Stimulated activated CD4-positive, alpha-beta T cell treated with anti-CD3 and anti-CD28 coated beads, TNF-alpha, amount 100 ng/mL, for 4 hours (primary cell): Measurements from ENCODE around the gene EPG5.

Experiments used
- DNase-seq, 3 experiments: peaks; one replicate each; pipeline ENCODE4 v3.0.0-alpha.2; 2020; ENCODE audit warnings: low read depth in 3 of 3

The EPG5 gene

DNA sequence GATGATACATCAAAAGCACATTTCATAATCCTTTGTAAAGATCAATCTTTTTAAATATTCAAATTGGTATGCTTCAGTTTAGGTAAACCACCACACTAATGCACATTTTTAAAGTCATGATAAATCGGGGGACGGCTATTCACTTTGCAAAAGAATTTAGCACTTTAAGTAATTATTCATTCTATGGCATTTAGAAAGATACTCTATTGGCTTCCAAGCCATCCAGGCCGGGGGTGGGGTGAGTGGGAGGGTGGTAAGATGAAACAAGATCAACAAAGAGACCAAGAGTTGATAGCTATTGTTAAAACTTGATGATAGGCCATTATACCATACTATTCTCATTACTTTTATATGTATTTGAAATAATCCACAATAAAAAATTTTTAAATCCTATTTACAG lies 41.0 kb downstream of the EPG5 start:
- no peak for DNase-seq

- no peak for DNase-seq
These were observed 44.0 kb downstream of the EPG5 start for GRCh38 chr18:45923138-45923537.

DNA sequence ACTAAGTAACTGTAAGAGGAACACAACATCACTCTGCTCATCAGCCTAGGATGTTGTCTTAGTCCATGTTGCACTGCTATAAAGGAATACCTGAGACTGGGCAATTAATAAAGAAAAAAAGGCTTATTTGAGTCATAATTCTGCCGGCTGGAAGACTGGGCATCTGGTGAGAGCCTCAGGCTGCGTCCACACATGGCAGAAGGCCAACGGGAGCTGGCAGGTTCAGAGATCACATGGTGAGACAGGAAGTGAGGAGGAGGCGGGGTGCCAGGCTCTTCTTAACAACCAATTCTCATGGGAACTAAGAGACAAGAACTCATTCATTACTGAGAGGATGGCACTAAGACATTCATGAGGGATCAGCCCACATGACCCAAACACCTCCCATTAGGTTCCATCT lies 46.8 kb downstream of the EPG5 start:
- DNase-seq = no peak

DNA sequence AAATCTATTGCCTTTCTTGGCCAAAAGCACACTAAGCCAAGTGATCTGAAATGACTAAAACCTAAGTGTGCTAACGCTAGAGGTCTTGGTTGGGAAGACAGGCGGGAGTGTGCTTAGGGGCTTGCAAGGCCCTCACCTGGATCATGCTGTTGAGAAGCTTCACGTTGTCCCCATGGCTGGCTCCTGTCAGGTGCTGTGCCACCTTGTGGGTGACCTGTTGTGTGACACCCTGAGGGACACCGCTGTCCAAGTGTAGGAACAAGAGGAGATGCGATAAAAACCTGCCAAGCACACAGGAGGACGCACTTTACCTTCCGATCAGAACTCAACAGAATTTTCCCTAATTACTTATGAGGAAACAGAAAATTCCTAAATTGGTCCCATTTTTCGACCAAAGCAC lies 50.8 kb downstream of the EPG5 start:
- no peak for DNase-seq

- DNase-seq = no peak
These were observed 53.9 kb downstream of the EPG5 start for GRCh38 chr18:45913276-45913675.

DNA sequence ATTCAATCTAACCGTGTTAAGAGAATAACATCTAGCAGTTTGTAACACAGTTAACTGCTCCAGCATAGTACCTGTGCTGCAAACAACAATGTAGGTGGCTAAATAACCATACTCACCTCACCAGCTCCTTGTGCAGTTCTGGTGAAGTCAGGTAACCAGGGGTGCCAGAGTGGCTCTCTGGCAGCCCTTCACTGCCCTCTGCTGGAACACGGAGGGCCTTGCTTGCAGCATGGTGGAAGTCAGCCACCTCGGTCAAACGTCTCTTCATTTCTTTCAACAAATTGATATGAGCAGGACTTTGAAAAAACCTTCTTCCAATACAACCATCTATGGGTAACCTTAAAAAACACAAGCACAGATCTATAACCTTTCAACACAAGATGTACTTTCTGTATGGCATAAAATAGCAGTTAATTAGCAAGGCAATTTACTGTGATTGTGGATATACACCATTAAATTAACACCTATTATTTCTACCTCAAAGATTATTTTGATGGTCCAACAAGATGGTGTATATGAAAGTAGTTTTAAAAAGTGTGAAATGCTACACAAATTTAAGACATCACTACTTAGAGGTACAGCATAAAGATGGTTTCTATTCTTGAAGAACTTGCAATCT lies 56.6 kb downstream of the EPG5 start:
- DNase-seq = peak; percentile 24 to 32 (median 29)

DNA sequence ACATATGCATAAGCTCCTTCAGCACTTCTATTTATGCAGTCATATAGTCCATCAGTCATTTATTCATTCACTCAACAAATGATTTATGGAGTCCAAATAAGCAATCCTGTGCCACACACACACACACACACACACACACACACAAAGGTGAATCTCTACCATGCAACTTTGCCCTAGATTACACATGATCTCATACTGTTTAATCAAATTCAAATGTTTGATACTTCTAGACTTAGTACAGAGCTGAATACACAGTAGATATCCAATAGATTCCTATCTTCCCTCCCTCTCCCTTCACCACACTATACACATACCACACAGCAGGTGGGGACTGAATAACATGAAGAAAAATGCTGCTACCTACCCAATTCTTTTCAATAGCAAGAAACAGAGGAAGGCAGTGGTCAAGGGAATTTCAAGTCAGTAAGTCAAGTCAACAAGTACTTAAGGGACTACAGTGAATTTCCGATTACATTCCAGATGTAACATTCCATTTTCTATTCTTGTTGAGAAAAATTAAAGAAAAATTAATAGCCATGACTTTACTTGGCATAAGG lies 65.4 kb downstream of the EPG5 start:
- DNase-seq = no peak

DNA sequence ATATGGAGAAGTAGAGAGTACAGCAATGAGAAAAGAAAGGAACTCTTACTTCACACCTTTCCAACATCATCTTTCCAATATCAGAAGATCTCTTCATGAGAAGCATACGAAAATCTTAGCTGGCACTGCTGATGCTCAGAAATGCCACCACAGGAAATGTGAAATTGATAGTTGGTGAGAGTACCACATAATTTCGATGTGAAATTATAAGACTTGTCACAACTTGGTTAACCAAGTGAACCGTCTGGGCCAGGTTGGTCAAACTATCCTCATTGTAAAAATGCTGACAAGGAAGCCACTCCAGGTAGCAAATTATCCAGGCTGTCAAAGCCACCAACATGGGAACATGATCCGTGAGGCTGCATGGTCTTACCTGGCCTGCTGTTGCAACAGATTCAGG lies 66.5 kb downstream of the EPG5 start:
- DNase-seq = no peak

DNA sequence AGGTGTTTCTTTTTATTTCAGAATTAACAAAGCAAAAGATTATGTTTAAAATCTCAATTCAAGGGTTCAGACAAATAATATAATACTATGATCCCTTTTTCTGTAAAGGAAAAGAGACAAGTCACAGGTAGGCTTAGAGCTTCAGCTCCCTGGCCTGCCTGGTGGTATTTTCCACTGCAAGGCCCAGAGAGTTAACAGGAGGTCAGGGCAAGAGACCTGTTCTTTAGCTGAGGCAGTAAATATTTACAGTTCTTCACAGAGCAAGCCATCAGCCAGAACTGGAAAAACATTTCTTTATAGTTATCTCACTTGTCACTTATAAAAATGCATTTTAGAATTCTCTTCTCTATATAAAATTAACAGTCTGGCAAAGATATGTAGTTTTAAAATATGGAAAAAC lies 70.1 kb downstream of the EPG5 start:
- DNase-seq = no peak

DNA sequence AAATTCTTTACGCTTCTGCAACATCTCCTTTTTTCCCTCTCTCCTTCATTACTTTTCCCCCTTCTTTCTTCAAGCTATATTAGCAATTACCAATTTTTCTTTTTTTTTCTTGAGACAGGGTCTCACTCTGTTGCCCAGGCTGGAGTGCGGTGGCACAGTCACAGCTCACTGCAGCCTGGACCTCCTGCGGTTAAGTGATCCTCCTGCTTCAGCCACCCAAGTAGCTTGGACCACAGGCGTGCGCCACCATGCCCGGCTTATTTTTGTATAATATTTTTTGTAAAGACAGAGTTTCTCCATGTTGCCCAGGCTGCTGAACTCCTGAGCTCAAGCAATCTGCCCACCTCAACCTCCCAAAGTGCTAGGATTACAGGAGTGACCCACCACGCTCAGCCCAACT lies 70.7 kb downstream of the EPG5 start:
- DNase-seq = no peak

DNA sequence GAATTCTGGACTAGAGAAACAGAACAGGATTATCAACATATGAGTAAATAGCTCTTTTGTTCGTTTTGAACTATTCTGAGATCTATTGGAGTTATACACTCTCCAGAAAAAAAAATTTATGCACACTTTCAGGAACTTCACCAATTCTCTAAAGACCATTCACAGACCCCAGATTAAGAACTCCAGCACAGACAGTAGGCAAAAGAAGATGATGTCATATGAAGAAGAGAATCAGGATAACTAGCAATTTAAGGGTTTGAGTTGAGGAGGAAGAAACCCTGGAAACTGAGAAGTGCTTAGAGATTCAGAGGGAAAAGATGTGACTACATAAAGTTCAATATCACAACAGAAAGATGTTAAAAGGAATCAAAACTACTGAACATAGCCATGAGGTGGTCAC lies 71.8 kb downstream of the EPG5 start:
- no peak for DNase-seq

- DNase-seq = no peak
These were observed 72.3 kb downstream of the EPG5 start for GRCh38 chr18:45894818-45895217.

- no peak for DNase-seq
These were observed 75.3 kb downstream of the EPG5 start for GRCh38 chr18:45891806-45892205.

- DNase-seq = no peak
These were observed 76.5 kb downstream of the EPG5 start for GRCh38 chr18:45890606-45891005.

GRCh38 chr18:45889419-45890064 lies 77.6 kb downstream of the EPG5 start:
- DNase-seq = no peak

DNA sequence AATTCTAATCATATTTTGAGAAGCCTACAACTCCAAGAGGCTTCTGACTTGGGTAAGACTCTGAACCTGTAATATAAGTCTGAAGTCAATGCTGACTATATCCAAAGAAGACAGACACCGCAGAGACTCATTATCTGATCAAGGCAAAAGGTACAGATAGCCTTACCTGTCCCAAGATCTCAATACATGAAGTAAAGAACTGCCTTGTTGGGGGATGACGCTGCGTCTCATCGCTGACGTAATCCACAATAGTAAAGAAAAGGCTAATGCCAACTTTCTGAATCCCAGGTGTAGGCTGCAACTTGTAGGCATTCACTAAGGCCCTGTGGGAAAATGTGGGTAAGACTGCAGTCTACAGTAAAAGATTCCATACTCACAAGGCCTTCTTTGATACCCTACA lies 79.5 kb downstream of the EPG5 start:
- no peak for DNase-seq

GRCh38 chr18:45880876-45881558 lies 86.1 kb downstream of the EPG5 start:
- no peak for DNase-seq

GRCh38 chr18:45879681-45880655 lies 87.2 kb downstream of the EPG5 start:
- DNase-seq = peak; percentile 43 to 58 (median 52)

DNA sequence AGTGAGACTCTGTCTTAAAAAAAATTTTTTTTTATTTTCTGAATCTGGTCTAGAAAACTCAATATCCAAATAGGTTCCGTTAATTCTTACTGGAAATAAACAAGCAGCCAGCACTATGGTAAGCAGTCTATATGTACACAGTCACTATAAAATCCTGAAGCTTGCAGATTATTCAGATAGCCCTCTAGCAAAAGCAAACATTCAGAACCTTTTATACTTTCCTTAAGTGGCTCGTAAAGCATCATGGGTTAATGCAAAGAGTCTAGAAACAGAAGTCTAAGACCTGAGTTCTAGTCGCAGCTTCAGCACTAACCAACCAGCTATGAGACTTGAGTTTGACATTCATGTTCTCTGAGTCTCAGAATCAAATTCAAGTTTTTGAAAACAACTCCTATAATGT lies 89.7 kb downstream of the EPG5 start:
- no peak for DNase-seq

- DNase-seq = no peak
These were observed 91.0 kb downstream of the EPG5 start for GRCh38 chr18:45876161-45876560.

- peak; percentile 14 to 27 (median 21) for DNase-seq
These were observed 92.5 kb downstream of the EPG5 start for GRCh38 chr18:45874491-45875184.
